Measurements from ENCODE around the gene HRH3. TPM values are rescaled to one million over a fixed set of nuclear protein-coding genes. Genes with fewer than 3 reads are reported as not detected.

Gene HRH3
- polyA plus RNA-seq, 1 donor from 2014 or later: 2.8 TPM

DNA sequence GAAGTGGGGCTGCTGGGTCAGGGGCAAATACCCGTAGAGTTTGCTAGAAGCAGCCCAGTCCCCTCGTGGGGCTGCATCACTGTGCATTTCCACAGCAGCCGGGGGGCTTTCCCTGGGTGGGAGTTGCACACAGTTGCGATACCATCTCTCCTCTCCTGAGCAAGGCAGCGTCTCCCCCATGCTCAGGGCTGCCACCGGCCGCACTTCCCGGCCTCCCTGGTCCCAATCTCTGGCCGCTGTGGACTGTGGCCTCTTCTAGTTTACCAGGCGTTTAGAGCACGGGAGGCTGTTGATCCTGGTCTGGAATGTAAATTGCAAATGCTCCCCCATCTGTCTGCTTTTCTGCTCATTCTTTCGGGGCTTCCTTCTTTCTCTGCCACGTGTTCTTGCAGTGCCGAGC lies 49.3 kb upstream of the HRH3 start:
- H2AFZ ChIP-seq (ENCODE audit: low read depth, low read length): no peak overlapping the region
- H3K27ac ChIP-seq (ENCODE audit: low read length): no peak overlapping the region
- TF ChIP-seq MXI1 (conservative IDR thresholded peaks at IDR 0.05; ENCODE audit: poor library complexity, severe bottlenecking) (no peak), EP300 (conservative IDR thresholded peaks at IDR 0.05; ENCODE audit: poor library complexity, severe bottlenecking) (no peak), EZH2 (IDR thresholded peaks at IDR 0.05; ENCODE audit: borderline replicate concordance, insufficient read depth, low read length, poor library complexity, severe bottlenecking) (no peak), POLR2AphosphoS5 (IDR thresholded peaks at IDR 0.05) (no peak), SMC3 (conservative IDR thresholded peaks at IDR 0.05; ENCODE audit: poor library complexity) (no peak), RAD21 (conservative IDR thresholded peaks at IDR 0.05) (no peak), TAF1 (IDR thresholded peaks at IDR 0.05; ENCODE audit: low read depth) (no peak)
- TF ChIP-seq, protein P1, sequence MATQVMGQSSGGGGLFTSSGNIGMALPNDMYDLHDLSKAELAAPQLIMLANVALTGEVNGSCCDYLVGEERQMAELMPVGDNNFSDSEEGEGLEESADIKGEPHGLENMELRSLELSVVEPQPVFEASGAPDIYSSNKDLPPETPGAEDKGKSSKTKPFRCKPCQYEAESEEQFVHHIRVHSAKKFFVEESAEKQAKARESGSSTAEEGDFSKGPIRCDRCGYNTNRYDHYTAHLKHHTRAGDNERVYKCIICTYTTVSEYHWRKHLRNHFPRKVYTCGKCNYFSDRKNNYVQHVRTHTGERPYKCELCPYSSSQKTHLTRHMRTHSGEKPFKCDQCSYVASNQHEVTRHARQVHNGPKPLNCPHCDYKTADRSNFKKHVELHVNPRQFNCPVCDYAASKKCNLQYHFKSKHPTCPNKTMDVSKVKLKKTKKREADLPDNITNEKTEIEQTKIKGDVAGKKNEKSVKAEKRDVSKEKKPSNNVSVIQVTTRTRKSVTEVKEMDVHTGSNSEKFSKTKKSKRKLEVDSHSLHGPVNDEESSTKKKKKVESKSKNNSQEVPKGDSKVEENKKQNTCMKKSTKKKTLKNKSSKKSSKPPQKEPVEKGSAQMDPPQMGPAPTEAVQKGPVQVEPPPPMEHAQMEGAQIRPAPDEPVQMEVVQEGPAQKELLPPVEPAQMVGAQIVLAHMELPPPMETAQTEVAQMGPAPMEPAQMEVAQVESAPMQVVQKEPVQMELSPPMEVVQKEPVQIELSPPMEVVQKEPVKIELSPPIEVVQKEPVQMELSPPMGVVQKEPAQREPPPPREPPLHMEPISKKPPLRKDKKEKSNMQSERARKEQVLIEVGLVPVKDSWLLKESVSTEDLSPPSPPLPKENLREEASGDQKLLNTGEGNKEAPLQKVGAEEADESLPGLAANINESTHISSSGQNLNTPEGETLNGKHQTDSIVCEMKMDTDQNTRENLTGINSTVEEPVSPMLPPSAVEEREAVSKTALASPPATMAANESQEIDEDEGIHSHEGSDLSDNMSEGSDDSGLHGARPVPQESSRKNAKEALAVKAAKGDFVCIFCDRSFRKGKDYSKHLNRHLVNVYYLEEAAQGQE (IDR thresholded peaks at IDR 0.05; ENCODE audit: borderline replicate concordance): no peak
- TF ChIP-seq, protein P2, sequence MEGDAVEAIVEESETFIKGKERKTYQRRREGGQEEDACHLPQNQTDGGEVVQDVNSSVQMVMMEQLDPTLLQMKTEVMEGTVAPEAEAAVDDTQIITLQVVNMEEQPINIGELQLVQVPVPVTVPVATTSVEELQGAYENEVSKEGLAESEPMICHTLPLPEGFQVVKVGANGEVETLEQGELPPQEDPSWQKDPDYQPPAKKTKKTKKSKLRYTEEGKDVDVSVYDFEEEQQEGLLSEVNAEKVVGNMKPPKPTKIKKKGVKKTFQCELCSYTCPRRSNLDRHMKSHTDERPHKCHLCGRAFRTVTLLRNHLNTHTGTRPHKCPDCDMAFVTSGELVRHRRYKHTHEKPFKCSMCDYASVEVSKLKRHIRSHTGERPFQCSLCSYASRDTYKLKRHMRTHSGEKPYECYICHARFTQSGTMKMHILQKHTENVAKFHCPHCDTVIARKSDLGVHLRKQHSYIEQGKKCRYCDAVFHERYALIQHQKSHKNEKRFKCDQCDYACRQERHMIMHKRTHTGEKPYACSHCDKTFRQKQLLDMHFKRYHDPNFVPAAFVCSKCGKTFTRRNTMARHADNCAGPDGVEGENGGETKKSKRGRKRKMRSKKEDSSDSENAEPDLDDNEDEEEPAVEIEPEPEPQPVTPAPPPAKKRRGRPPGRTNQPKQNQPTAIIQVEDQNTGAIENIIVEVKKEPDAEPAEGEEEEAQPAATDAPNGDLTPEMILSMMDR (IDR thresholded peaks at IDR 0.05; ENCODE audit: poor library complexity, severe bottlenecking): no peak
- H3K27me3 ChIP-seq (ENCODE audit: insufficient read depth, low read depth, low read length): no peaks in the 10 kb centered on the region
- H3K36me3 ChIP-seq (ENCODE audit: insufficient read depth, low read length): no peaks in the 10 kb centered on the region
- no peaks in the 10 kb centered on the region for H3K79me2 ChIP-seq (replicated peaks; ENCODE audit: insufficient read depth, low read length)
- no peak overlapping the region for H3K9ac ChIP-seq (ENCODE audit: low read length)
- no peak overlapping the region for H3K4me2 ChIP-seq (ENCODE audit: low read length)
- H3K4me3 ChIP-seq (ENCODE audit: low read length): no peak overlapping the region
- no peaks in the 10 kb centered on the region for H3F3A ChIP-seq (ENCODE audit: insufficient read depth, low read length, poor library complexity, severe bottlenecking)
- H3K9me3 ChIP-seq (ENCODE audit: low read length): no peaks in the 10 kb centered on the region
- no peaks in the 10 kb centered on the region for H3K9me2 ChIP-seq (ENCODE audit: insufficient read depth, low read length)
- H4K20me1 ChIP-seq (ENCODE audit: insufficient read depth): no peaks in the 10 kb centered on the region

DNA sequence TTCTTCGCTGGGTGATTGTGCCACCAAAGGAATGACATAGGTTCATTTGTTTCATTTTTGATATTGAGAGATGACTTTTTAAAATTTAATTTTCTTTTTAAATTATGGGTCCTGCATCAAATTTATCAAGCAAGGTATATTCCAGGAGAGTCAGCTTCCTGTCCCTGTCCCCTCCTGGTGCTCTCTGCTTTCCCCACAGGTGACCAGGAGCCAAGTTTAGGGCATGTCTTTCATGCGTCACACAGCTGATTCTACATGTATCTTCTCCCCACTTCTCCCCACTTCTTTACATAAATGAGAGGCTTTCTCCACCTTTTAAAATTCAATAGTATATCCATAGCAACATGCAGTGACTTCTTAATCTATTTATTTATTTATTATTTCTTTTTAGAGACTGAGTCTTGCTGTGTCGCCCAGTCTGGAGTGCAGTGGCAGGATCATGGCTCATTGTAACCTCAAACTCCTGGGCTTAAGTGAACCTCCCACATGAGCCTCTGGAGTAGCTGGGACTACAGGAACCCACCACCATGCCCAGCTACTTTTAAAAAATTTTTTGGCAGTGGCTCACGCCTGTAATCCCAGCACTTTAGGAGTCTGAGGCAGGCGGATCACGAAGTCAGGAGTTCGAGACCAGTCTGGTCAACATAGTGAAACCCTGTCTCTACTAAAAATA lies 48.3 kb upstream of the HRH3 start:
- Histone ChIP-seq H3K4me3 (ENCODE audit: low read length) (no peak overlapping the region), H3K9ac (ENCODE audit: low read length) (no peak overlapping the region), H3K36me3 (ENCODE audit: insufficient read depth, low read length) (no peaks in the 10 kb centered on the region), H3F3A (ENCODE audit: insufficient read depth, low read length, poor library complexity, severe bottlenecking) (no peaks in the 10 kb centered on the region), H3K9me2 (ENCODE audit: insufficient read depth, low read length) (no peaks in the 10 kb centered on the region), H3K27ac (ENCODE audit: low read length) (no peak overlapping the region), H2AFZ (ENCODE audit: low read depth, low read length) (no peak overlapping the region), H3K27me3 (ENCODE audit: insufficient read depth, low read depth, low read length) (no peaks in the 10 kb centered on the region), H3K79me2 (replicated peaks; ENCODE audit: insufficient read depth, low read length) (no peaks in the 10 kb centered on the region), H3K9me3 (ENCODE audit: low read length) (no peaks in the 10 kb centered on the region), H4K20me1 (ENCODE audit: insufficient read depth) (no peaks in the 10 kb centered on the region), H3K4me2 (ENCODE audit: low read length) (no peak overlapping the region)
- TF ChIP-seq SMC3 (conservative IDR thresholded peaks at IDR 0.05; ENCODE audit: poor library complexity): no peak
- TF ChIP-seq RAD21 (conservative IDR thresholded peaks at IDR 0.05): no peak
